Prostate gland (tissue), 2 donors: ENCODE measurements around the gene CXCR4. TPM values are rescaled to one million over a fixed set of nuclear protein-coding genes. Genes with fewer than 3 reads are reported as not detected.

Source experiments
- DNase-seq: peaks from one replicate; pipeline ENCODE4 v3.0.0-alpha.2; 2019; ENCODE audit warnings: low spot score
- H3K27ac ChIP-seq, 2 donors: fragments of 200-600 bp; sonication (generic); 2 replicates each; pipeline ENCODE4 v1.5.1; 2017 to 2019
- H3K27me3 ChIP-seq: fragments of 200-600 bp; sonication (generic); replicated peaks from 2 replicates; pipeline ENCODE4 v1.5.1; 2019; ENCODE audit not compliant: insufficient read depth
- H3K36me3 ChIP-seq, 2 donors: fragments of 200-600 bp; sonication (generic); 1 replicate in 1 of 2; 2 replicates in 1 of 2; pipeline versions ENCODE4 v1.5.1 to v1.8.1; 2017 to 2019
- H3K4me1 ChIP-seq: fragments of 200-600 bp; sonication (generic); replicated peaks from 2 replicates; pipeline ENCODE4 v1.5.1; 2019
- H3K4me3 ChIP-seq, 2 donors: fragments of 200-600 bp; sonication (generic); 2 replicates each; pipeline ENCODE4 v1.5.1; 2017 to 2019
- H3K9me3 ChIP-seq: fragments of 200-600 bp; sonication (generic); 2 replicates; pipeline ENCODE4 v1.5.1; 2017
- POLR2A ChIP-seq: fragments of 450-650 bp; IDR thresholded peaks from one replicate; pipeline ENCODE4 v1.6.1; 2016; ENCODE audit warnings: antibody characterized with exemption, mild to moderate bottlenecking
- POLR2AphosphoS5 ChIP-seq: sonication (generic); formaldehyde crosslinking; IDR thresholded peaks from one replicate; pipeline ENCODE4 v1.6.1; 2017; ENCODE audit warnings: antibody characterized with exemption
- WGBS: methylation state at CpG from one replicate; pipeline ENCODE4 v1.1.5; 2018; 5-methylcytosine and 5-hydroxymethylcytosine counted together
- intact Hi-C: fragments of 100-400 bp; cut with DNase I; formaldehyde crosslinking; loops from one replicate; pipeline ENCODE4 v1.14.2; 2022
- total RNA-seq, 2 donors: library from RNA; depleted of rRNA; stranded (reverse); fragments of >200 nt; gene quantifications; one replicate each; pipeline ENCODE4 v1.1.0, GENCODE V29; 2016
- TF ChIP-seq, protein P1 (sequence below), 4 experiments: fragments of 200-600 bp in 2 of 4; fragments of 450-650 bp in 2 of 4; sonication (generic) in 2 of 4; IDR thresholded peaks; 1 replicate in 3 of 4; 2 replicates in 1 of 4; pipeline ENCODE4 v1.5.1; 2016 to 2019; ENCODE audit warnings: antibody characterized with exemption in 4 of 4, mild to moderate bottlenecking in 2 of 4, moderate library complexity in 2 of 4

Gene CXCR4
- total RNA-seq, 2 donors from 2014 or later, result 20.9 to 27.2 TPM

DNA sequence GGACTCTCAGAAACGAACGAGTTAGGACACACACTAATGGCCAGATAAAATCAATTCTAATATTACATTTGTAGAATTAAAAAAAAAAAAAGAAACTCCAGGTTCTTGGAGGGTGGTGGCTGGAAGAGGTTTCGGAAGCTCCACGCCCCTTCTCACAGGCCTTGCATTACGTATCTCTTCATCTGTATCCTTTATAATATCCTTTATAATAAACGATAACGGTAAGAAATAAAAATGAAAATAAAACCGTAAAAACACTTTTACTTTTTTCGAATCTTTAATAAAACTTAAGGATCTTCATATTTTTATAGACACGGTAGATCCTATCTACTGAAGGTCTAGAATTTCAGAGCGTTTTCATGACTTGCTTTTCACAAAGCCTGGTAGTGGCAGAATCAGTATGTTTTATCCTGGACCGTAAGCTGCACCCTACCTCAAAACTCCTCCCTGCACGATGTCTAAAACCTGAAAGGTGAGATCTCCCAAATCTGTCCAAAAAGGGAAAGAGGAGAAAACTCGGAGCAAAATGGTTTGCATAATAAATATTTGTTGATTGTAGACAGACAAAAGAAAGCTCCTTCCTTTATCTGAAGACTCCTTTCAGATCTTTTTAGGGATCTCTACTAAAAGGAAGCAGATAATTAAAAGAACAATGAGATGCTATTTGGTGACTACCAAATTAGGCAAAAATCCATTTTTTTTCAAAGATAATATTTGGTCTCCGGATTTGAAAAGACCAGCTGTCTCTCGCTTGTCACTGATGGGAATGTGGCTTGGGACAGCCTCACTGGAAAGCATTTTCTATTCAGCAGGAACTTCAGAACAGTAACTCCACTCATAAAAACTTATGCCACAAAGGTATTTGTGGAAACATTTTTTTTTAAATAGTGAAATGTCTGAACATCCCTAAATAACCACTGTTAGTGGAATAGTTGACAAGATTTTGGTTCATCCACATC lies 2.0 kb upstream of the CXCR4 start:
- Histone ChIP-seq H3K4me3 (peak overlapping the region in 1 of 2 donors; percentile 37), H3K4me1 (peaks cover 5% of the 10 kb centered on the region)
- intact Hi-C loops, result no loop called here

DNA sequence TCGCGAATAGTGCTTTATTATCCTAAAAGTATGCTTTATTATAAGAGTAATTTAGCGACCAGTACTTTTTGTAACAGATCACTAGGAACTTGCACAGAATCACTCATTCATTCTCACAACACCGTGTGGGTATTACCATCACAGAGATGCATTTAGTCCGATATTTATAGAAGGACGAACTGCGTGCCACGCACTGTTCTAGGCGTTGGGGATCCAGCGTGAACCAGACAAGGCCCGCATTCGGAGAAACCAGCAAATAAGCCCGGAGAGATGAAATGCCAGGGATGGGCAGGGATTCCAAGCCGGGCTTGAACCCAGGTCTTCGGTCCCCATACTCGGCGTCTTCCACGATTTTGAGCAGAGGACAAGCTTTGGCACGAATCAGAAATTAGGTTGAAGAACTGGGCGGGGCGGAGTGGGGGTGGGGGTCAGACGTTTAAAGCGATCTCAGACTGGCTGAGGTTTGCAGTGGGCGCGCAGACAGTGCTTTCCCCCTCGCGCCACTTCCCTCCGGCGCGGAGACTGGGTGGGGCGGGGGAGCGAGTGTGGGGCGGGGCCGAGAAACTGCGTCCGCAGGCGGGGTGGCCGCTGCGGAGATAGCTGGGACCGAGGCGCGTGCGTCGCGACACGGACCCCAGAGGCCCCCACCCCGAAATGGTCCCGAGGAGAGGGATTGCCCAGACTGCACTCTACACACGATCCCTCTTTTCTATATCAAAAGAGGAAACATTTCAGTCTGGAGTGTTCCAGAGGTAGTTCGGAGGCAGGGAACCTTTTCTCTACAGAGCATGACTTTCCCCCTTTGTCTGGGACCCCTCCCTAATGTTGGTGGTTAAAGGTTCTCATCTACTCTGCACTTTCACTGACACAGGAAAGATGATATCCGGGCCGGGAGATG lies 1.1 kb upstream of the CXCR4 start:
- peaks cover 5% of the 10 kb centered on the region for H3K4me1 ChIP-seq
- no peaks in the 10 kb centered on the region for H3K9me3 ChIP-seq
- TF ChIP-seq POLR2AphosphoS5, result no peak
- no peak for TF ChIP-seq POLR2A
- TF ChIP-seq, protein P1, sequence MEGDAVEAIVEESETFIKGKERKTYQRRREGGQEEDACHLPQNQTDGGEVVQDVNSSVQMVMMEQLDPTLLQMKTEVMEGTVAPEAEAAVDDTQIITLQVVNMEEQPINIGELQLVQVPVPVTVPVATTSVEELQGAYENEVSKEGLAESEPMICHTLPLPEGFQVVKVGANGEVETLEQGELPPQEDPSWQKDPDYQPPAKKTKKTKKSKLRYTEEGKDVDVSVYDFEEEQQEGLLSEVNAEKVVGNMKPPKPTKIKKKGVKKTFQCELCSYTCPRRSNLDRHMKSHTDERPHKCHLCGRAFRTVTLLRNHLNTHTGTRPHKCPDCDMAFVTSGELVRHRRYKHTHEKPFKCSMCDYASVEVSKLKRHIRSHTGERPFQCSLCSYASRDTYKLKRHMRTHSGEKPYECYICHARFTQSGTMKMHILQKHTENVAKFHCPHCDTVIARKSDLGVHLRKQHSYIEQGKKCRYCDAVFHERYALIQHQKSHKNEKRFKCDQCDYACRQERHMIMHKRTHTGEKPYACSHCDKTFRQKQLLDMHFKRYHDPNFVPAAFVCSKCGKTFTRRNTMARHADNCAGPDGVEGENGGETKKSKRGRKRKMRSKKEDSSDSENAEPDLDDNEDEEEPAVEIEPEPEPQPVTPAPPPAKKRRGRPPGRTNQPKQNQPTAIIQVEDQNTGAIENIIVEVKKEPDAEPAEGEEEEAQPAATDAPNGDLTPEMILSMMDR (IDR thresholded peaks at IDR 0.05), result no peak
- H3K4me3 ChIP-seq, result peak overlapping the region; percentile 28 to 37
- no peak overlapping the region for H3K27ac ChIP-seq
- WGBS, result 1% methylated on average over 50 of the region's 52 CpGs
- H3K36me3 ChIP-seq, result no peaks in the 10 kb centered on the region
- intact Hi-C loops, result no loop called here
- no peaks in the 10 kb centered on the region for H3K27me3 ChIP-seq
- DNase-seq, result peak; percentile 32

More for the DNA sequence above, 2.0 kb upstream of the CXCR4 start:
- no peak for DNase-seq
- Histone ChIP-seq H3K27ac (no peak overlapping the region), H3K36me3 (no peaks in the 10 kb centered on the region), H3K27me3 (no peaks in the 10 kb centered on the region), H3K9me3 (no peaks in the 10 kb centered on the region)
- 22% methylated on average over 16 of the region's 16 CpGs for WGBS
- TF ChIP-seq, protein P1 (IDR thresholded peaks at IDR 0.05), result no peak
- no peak for TF ChIP-seq POLR2AphosphoS5

DNA sequence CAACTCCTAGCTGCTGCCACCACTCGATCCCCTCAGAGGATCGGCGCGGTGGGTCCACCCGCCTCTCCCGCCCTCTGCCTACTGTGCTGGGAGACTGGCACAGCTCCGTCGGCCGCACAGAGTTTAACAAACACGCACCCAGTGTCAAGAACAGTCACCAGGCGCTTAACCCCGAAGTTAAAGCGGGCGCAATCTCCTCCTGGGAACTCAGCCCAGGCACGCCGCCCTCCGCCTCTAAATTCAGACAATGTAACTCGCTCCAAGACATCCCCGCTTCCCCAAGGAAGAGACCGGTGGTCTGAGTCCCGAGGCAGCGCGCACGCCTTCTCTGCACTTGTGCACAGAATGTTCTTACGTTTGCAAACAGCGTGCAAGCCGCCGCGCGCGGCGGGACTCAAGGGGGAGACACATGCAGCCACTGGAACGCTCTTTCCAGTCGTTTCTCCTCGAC lies 533 bp downstream of the CXCR4 start:
- WGBS, result under 1% methylated on average over 35 of the region's 35 CpGs
- H3K4me1 ChIP-seq, result peaks cover 5% of the 10 kb centered on the region
- no peaks in the 10 kb centered on the region for H3K9me3 ChIP-seq
- H3K27ac ChIP-seq, result peak overlapping the region; percentile 32 to 48
- H3K36me3 ChIP-seq, result no peaks in the 10 kb centered on the region
- no peak for DNase-seq
- peak overlapping the region; percentile 28 to 37 for H3K4me3 ChIP-seq
- H3K27me3 ChIP-seq, result no peaks in the 10 kb centered on the region
- TF ChIP-seq POLR2A (no peak), POLR2AphosphoS5 (no peak)
- TF ChIP-seq, protein P1 (IDR thresholded peaks at IDR 0.05), result no peak
- intact Hi-C loops, result no loop called here

DNA sequence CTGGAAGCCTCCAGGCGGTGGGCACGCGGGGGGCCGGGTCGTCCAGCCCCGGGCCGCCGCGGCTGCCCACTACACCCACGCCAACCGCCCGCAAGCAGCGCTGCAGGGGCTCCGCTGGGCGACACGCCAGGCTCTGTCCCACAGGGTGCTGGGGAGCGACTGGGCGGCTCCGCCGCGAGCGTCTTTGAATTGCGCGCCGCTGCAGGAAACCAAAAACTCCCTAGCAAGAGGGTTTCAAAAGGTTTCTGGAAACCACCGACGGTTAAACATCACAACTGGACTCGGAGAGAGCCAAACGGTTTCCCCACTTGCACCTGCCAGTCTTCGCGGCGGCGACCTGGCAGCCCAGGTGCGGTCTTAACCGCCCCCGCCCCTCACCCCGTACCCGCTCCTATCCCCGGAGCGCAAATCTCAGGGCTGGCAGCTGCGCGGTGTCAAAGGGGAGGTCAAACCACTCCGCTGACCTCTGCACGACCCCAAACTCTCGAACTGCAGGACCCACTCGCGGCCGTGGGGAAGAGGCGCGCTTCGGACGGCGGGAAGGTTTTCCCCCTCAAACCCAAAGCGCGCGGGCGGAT lies 1.0 kb downstream of the CXCR4 start:
- Histone ChIP-seq H3K36me3 (no peaks in the 10 kb centered on the region), H3K27ac (peak overlapping the region; percentile 32 to 48), H3K9me3 (no peaks in the 10 kb centered on the region), H3K4me3 (peak overlapping the region; percentile 28 to 37), H3K27me3 (no peaks in the 10 kb centered on the region), H3K4me1 (peaks cover 5% of the 10 kb centered on the region)
- DNase-seq, result no peak
- intact Hi-C loops, result no loop called here
- WGBS, result 1% methylated on average over 35 of the region's 57 CpGs
- TF ChIP-seq, protein P1 (IDR thresholded peaks at IDR 0.05), result no peak
- no peak for TF ChIP-seq POLR2A
- TF ChIP-seq POLR2AphosphoS5, result no peak
